Measurements from ENCODE around the gene PVRIG. TPM values are rescaled to one million over a fixed set of nuclear protein-coding genes. Genes with fewer than 3 reads are reported as not detected.

PVRIG gene
- total and polyA plus RNA-seq, 9 of the 15 experiments (the other 6 are each of a cell fraction or from before 2014, with no cell fraction given): 0.16 to 0.64 TPM; not detected in 7

DNA sequence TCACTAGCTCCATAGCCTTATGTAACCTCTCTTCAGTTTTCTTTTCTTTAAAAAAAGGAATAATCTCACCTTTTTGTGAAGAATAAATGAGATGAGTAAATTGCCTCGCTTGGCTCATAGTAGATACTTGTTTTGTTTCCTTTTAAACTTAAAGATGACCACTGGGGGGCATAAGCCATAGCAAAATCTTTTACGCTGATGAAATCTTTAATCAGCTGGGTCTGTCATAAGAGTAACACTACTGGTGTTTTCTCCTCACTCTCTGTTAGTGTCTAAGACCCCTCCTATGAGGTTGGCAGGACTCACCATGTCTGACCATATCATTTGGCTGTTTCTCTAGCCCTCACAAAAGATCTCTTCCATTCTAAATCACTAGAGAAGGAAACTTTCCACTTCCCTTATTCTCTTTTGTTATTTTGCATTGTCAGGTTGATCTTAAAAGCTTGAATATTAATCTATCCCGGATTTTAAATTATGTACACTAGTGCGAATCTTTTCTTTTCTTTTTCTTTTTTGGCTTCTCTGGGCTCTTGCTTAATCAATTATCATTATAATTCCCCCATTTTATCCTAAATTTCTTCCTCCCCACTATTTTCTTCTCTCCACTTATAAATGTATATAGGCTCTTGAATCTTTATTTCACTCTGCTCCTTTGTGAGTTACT lies 29.6 kb upstream of the PVRIG start (continued):
- TF ChIP-seq, protein P1, sequence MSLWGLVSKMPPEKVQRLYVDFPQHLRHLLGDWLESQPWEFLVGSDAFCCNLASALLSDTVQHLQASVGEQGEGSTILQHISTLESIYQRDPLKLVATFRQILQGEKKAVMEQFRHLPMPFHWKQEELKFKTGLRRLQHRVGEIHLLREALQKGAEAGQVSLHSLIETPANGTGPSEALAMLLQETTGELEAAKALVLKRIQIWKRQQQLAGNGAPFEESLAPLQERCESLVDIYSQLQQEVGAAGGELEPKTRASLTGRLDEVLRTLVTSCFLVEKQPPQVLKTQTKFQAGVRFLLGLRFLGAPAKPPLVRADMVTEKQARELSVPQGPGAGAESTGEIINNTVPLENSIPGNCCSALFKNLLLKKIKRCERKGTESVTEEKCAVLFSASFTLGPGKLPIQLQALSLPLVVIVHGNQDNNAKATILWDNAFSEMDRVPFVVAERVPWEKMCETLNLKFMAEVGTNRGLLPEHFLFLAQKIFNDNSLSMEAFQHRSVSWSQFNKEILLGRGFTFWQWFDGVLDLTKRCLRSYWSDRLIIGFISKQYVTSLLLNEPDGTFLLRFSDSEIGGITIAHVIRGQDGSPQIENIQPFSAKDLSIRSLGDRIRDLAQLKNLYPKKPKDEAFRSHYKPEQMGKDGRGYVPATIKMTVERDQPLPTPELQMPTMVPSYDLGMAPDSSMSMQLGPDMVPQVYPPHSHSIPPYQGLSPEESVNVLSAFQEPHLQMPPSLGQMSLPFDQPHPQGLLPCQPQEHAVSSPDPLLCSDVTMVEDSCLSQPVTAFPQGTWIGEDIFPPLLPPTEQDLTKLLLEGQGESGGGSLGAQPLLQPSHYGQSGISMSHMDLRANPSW (CRISPR knock-in tag; IDR thresholded peaks at IDR 0.05): no peak
- TF ChIP-seq RBFOX2 (IDR thresholded peaks at IDR 0.05; ENCODE audit: low read depth, low read length) (0 out of 2 replicates have a peak, but pooled peaks have one; percentile 29), ZBTB8A (IDR thresholded peaks at IDR 0.05; ENCODE audit: partially characterized antibody) (no peak), U2AF2 (optimal IDR thresholded peaks at IDR 0.05; ENCODE audit: low read depth, low read length) (no peak), REST (IDR thresholded peaks at IDR 0.05; ENCODE audit: borderline replicate concordance) (peak; percentile 69; the same call in 1 of the 2 replicates), REST (CRISPR knock-in tag; IDR thresholded peaks at IDR 0.05; ENCODE audit: low read depth) (no peak), EP400 (IDR thresholded peaks at IDR 0.05) (peak; percentile 67), ZNF707 (CRISPR knock-in tag; conservative IDR thresholded peaks at IDR 0.05) (no peak), ADNP (tag; IDR thresholded peaks at IDR 0.05) (no peak), NCOA2 (IDR thresholded peaks at IDR 0.05; ENCODE audit: partially characterized antibody in 2 of 2) (no peak), ZNF165 (CRISPR knock-in tag; IDR thresholded peaks at IDR 0.05; ENCODE audit: borderline replicate concordance) (no peak), DEAF1 (CRISPR knock-in tag; IDR thresholded peaks at IDR 0.05) (peak; percentile 68)

Data from K562 (cell line).